GM12878 (cell line): ENCODE measurements around the gene BRINP3. TPM values are rescaled to one million over a fixed set of nuclear protein-coding genes. Genes with fewer than 3 reads are reported as not detected.

ENCODE experiments used
- ATAC-seq: fragments of 200-7000 bp; cut with Tn5 transposase; 3 replicates; pipeline ENCODE4 v1.9.1; 2020; ENCODE audit warnings: mild to moderate bottlenecking, moderate library complexity
- BruUV-seq: library from RNA; stranded (reverse); fragments of 400-500 nt; replicated peaks from 2 replicates; lab custom pipeline; 2021; lab: Mats Ljungman, UMichigan
- CTCF ChIA-PET: fragments of 300-600 bp; sonication (Branson Sonifier 250); formaldehyde crosslinking; extraction: SDS; loops from one replicate; lab custom pipeline; 2021; ENCODE audit warnings: inconsistent platforms; lab: Yijun Ruan, JAX
- POLR2A ChIA-PET: fragments of 350-600 bp; formaldehyde crosslinking; extraction: SDS; loops from one replicate; lab custom pipeline; 2021; ENCODE audit warnings: inconsistent platforms; lab: Charles Lee
- RAD21 ChIA-PET: fragments of 300-600 bp; sonication (Branson Sonifier 250); formaldehyde crosslinking; loops from one replicate; lab custom pipeline; 2023; ENCODE audit warnings: antibody characterized with exemption; ENCODE audit not compliant: unreplicated experiment; lab: Charles Lee
- SMC1A ChIA-PET: fragments of 300-600 bp; sonication (Branson Sonifier 250); formaldehyde crosslinking; loops from one replicate; lab custom pipeline; 2023; ENCODE audit not compliant: unreplicated experiment, uncharacterized antibody; lab: Charles Lee
- DNase-seq: peaks from one replicate; pipeline ENCODE4 v3.0.0-alpha.2; 2011; ENCODE audit warnings: low read depth, low spot score
- FAIRE-seq: peaks from 3 replicates; lab custom pipeline; 2011; peaks lifted over from hg19 to GRCh38; lab: Jason Lieb, UNC
- H2AFZ ChIP-seq: 2 replicates; pipeline ENCODE4 v1.6.0; 2011; ENCODE audit warnings: low read depth, low read length, control low read depth; ENCODE audit not compliant: control insufficient read depth
- H3K27ac ChIP-seq: 2 replicates; pipeline ENCODE4 v1.5.1; 2011; ENCODE audit warnings: control low read depth; ENCODE audit not compliant: control insufficient read depth, insufficient read depth
- H3K27me3 ChIP-seq, 2 experiments: replicated peaks in 1 of 2; 2 replicates each; pipeline versions ENCODE4 v1.6.0 to v1.6.1; 2011; ENCODE audit warnings: low read length in 1 of 2; ENCODE audit not compliant: control insufficient read depth in 2 of 2, insufficient read depth in 2 of 2
- H3K36me3 ChIP-seq, 2 experiments: 2 replicates each; pipeline ENCODE4 v1.5.1; 2011; ENCODE audit warnings: low read length in 1 of 2; ENCODE audit not compliant: control insufficient read depth in 2 of 2, insufficient read depth in 2 of 2
- H3K4me1 ChIP-seq: 2 replicates; pipeline ENCODE4 v1.6.1; 2011; ENCODE audit warnings: mild to moderate bottlenecking, low read length, moderate library complexity, mixed read lengths; ENCODE audit not compliant: control insufficient read depth, insufficient read depth
- H3K4me2 ChIP-seq: 2 replicates; pipeline ENCODE4 v1.6.0; 2011; ENCODE audit warnings: control low read depth; ENCODE audit not compliant: control insufficient read depth, insufficient read depth
- H3K4me3 ChIP-seq: fragments of 200-600 bp; sonication (generic); 2 replicates; pipeline ENCODE4 v1.5.1; 2016
- H3K79me2 ChIP-seq: 2 replicates; pipeline ENCODE4 v1.6.0; 2011; ENCODE audit warnings: low read length; ENCODE audit not compliant: control insufficient read depth, insufficient read depth
- H3K9ac ChIP-seq: 2 replicates; pipeline ENCODE4 v1.8.0; 2011; ENCODE audit warnings: low read length, control low read depth, mixed read lengths; ENCODE audit not compliant: control insufficient read depth, insufficient read depth
- H3K9me3 ChIP-seq: replicated peaks from 3 replicates; pipeline ENCODE4 v1.5.1; 2011; ENCODE audit warnings: mild to moderate bottlenecking, low read length; ENCODE audit not compliant: control insufficient read depth, insufficient read depth
- H4K20me1 ChIP-seq: 2 replicates; pipeline ENCODE4 v1.6.0; 2011; ENCODE audit not compliant: control insufficient read depth, insufficient read depth
- BRCA1 ChIP-seq: IDR thresholded peaks from 2 replicates; pipeline ENCODE4 v1.6.1; 2011; ENCODE audit warnings: low read depth, low read length, improper control_type of control experiment
- CHD4 ChIP-seq: fragments of 200-600 bp; sonication (generic); IDR thresholded peaks from 2 replicates; pipeline ENCODE4 v1.6.1; 2016; ENCODE audit warnings: mild to moderate bottlenecking
- FOXM1 ChIP-seq: IDR thresholded peaks from 2 replicates; pipeline ENCODE4 v1.6.1; 2012; ENCODE audit warnings: low read depth, mild to moderate bottlenecking, inconsistent platforms, low read length, moderate library complexity
- HDAC2 ChIP-seq: fragments of 200-600 bp; sonication (generic); IDR thresholded peaks from 2 replicates; pipeline ENCODE4 v1.6.1; 2017
- NR2F1 ChIP-seq: fragments of 450-650 bp; conservative IDR thresholded peaks from 2 replicates; pipeline ENCODE4 v1.6.1; 2017; ENCODE audit warnings: mild to moderate bottlenecking
- RELA ChIP-seq: fragments of 450-650 bp; IDR thresholded peaks from 2 replicates; pipeline ENCODE4 v1.8.0; 2014; ENCODE audit warnings: borderline replicate concordance; ENCODE audit not compliant: partially characterized antibody
- SIN3A ChIP-seq: IDR thresholded peaks from 2 replicates; pipeline ENCODE4 v1.6.1; 2012; ENCODE audit warnings: low read depth, low read length, improper control_type of control experiment
- SREBF2 ChIP-seq: IDR thresholded peaks from 2 replicates; pipeline ENCODE4 v1.6.1; 2012; ENCODE audit warnings: mild to moderate bottlenecking, low read length
- ZSCAN29 ChIP-seq: fragments of 450-650 bp; IDR thresholded peaks from 2 replicates; pipeline ENCODE4 v1.6.1; 2017; ENCODE audit warnings: mild to moderate bottlenecking, moderate library complexity
- ZZZ3 ChIP-seq: IDR thresholded peaks from 2 replicates; pipeline ENCODE4 v1.6.1; 2011; ENCODE audit warnings: low read depth; ENCODE audit not compliant: control insufficient read depth, insufficient read length
- whole genome bisulfite sequencing: methylation state at CpG from one replicate; pipeline ENCODE4 v1.1.6; 2016; ENCODE audit warnings: low lambda C conversion rate; ENCODE audit not compliant: insufficient replicate concordance, insufficient coverage; ENCODE audit errors: missing lambda C conversion rate; 5-methylcytosine and 5-hydroxymethylcytosine counted together
- in situ Hi-C: fragments of 300-500 bp; cut with MboI; formaldehyde crosslinking; loops from 9 replicates; pipeline ENCODE4 v1.14.3; 2018; ENCODE audit warnings: mixed read lengths
- intact Hi-C: fragments of 100-400 bp; cut with micrococcal nuclease; formaldehyde crosslinking; loops from one replicate; pipeline ENCODE4 v1.14.2; 2022; ENCODE audit not compliant: unreplicated experiment
- polyA plus RNA-seq, 11 experiments: library from polyadenylated mRNA; depleted of rRNA in 4 of 11; unstranded in 6 of 11; stranded (reverse) in 5 of 11; fragments of >200 nt; fragmentation: Nextera tagmentation in 4 of 11; fragmentation: Illumina TruSeq in 1 of 11; extraction: Ambion mirVana in 4 of 11; extraction: Trizol in 1 of 11; gene quantifications; 1 replicate in 1 of 11; 2 replicates in 10 of 11; pipeline versions ENCODE4 v1.2.1 to v1.2.3, GENCODE V29; 2011 to 2016; ENCODE audit warnings: inconsistent platforms in 2 of 11, missing spikeins in 2 of 11, low read depth in 1 of 11
- total RNA-seq, 4 experiments: library from RNA; depleted of rRNA in 3 of 4; stranded (reverse); fragments of >200 nt in 3 of 4; fragmentation: Illumina TruSeq in 1 of 4; extraction: Trizol in 1 of 4; gene quantifications; 2 replicates each; pipeline versions ENCODE4 v1.2.1 to v1.2.3, GENCODE V29; 2013 to 2021
- TF ChIP-seq, protein P1 (sequence below): fragments of 450-650 bp; IDR thresholded peaks from 2 replicates; pipeline ENCODE4 v1.6.1; 2017; ENCODE audit warnings: borderline replicate concordance
- TF ChIP-seq, protein P2 (sequence below): fragments of 450-650 bp; IDR thresholded peaks from 2 replicates; pipeline ENCODE4 v1.6.1; 2017; ENCODE audit warnings: mild to moderate bottlenecking, low read depth, inconsistent platforms; ENCODE audit not compliant: poor library complexity, severe bottlenecking
- TF ChIP-seq, protein P3 (sequence below): fragments of 450-650 bp; IDR thresholded peaks from 2 replicates; pipeline ENCODE4 v1.6.1; 2017; ENCODE audit warnings: mild to moderate bottlenecking, moderate library complexity
- TF ChIP-seq, protein P4 (sequence below): fragments of 450-650 bp; IDR thresholded peaks from 2 replicates; pipeline ENCODE4 v1.6.1; 2016; ENCODE audit warnings: mild to moderate bottlenecking
- TF ChIP-seq, protein P5 (sequence below): IDR thresholded peaks from 2 replicates; pipeline ENCODE4 v1.6.1; 2012; ENCODE audit warnings: low read depth, low read length, improper control_type of control experiment
- TF ChIP-seq, protein P6 (sequence below): IDR thresholded peaks from 2 replicates; pipeline ENCODE4 v1.6.1; 2012; ENCODE audit warnings: low read depth, low read length, improper control_type of control experiment

BRINP3 gene
- total and polyA plus RNA-seq, 10 of the 15 experiments (the other 5 are each of a cell fraction or from before 2014, with no cell fraction given), result under 0.01 TPM; not detected in 9

DNA sequence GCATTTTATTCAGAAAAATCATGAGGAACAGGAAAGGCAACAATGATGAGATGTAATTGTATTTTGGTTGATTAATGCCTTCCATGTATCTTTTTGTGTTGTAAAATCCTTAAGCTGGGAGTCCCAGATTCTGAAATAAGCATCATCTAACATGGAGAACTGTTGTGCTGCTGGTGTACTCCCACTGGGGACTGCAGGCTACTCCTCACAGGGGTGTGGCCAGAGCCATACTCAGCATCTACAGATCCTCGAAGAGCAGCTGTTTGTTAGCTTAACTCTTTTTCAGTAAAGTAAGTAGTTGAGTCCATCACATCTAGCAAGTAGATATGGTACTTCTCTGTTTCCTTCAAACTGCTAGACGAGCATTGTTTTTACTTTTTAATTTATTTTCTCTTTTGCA is 358.0 kb downstream of the BRINP3 start:
- H2AFZ ChIP-seq, result no peak overlapping the region
- intact Hi-C loops (no loop called here), in situ Hi-C loops (no loop called here)
- no peaks in the 10 kb centered on the region for H3K9me3 ChIP-seq
- ChIA-PET CTCF (no interaction called here), RAD21 (no interaction called here), SMC1A (no interaction called here), POLR2A (no interaction called here)
- no peak for FAIRE-seq
- no peak for ATAC-seq
- no peak overlapping the region for H3K27ac ChIP-seq
- H3K9ac ChIP-seq, result no peak overlapping the region
- H3K79me2 ChIP-seq, result no peaks in the 10 kb centered on the region
- H4K20me1 ChIP-seq, result no peaks in the 10 kb centered on the region
- H3K27me3 ChIP-seq, result no peaks in the 10 kb centered on the region
- no peak overlapping the region for H3K4me3 ChIP-seq
- no peaks in the 10 kb centered on the region for H3K36me3 ChIP-seq
- whole genome bisulfite sequencing, result 0% methylated on average over 2 of the region's 2 CpGs
- H3K4me2 ChIP-seq, result no peak overlapping the region
- no peaks in the 10 kb centered on the region for H3K4me1 ChIP-seq
- no TSS peak for BruUV-seq
- DNase-seq, result no peak
- TF ChIP-seq, protein P1, sequence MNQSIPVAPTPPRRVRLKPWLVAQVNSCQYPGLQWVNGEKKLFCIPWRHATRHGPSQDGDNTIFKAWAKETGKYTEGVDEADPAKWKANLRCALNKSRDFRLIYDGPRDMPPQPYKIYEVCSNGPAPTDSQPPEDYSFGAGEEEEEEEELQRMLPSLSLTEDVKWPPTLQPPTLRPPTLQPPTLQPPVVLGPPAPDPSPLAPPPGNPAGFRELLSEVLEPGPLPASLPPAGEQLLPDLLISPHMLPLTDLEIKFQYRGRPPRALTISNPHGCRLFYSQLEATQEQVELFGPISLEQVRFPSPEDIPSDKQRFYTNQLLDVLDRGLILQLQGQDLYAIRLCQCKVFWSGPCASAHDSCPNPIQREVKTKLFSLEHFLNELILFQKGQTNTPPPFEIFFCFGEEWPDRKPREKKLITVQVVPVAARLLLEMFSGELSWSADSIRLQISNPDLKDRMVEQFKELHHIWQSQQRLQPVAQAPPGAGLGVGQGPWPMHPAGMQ, result no peak
- TF ChIP-seq SREBF2, result no peak
- TF ChIP-seq FOXM1, result no peak
- TF ChIP-seq ZSCAN29, result no peak
- no peak for TF ChIP-seq NR2F1
- no peak for TF ChIP-seq CHD4
- no peak for TF ChIP-seq ZZZ3
- TF ChIP-seq, protein P2, sequence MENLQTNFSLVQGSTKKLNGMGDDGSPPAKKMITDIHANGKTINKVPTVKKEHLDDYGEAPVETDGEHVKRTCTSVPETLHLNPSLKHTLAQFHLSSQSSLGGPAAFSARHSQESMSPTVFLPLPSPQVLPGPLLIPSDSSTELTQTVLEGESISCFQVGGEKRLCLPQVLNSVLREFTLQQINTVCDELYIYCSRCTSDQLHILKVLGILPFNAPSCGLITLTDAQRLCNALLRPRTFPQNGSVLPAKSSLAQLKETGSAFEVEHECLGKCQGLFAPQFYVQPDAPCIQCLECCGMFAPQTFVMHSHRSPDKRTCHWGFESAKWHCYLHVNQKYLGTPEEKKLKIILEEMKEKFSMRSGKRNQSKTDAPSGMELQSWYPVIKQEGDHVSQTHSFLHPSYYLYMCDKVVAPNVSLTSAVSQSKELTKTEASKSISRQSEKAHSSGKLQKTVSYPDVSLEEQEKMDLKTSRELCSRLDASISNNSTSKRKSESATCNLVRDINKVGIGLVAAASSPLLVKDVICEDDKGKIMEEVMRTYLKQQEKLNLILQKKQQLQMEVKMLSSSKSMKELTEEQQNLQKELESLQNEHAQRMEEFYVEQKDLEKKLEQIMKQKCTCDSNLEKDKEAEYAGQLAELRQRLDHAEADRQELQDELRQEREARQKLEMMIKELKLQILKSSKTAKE, result no peak
- no peak for TF ChIP-seq BRCA1
- no peak for TF ChIP-seq SIN3A
- TF ChIP-seq, protein P3, sequence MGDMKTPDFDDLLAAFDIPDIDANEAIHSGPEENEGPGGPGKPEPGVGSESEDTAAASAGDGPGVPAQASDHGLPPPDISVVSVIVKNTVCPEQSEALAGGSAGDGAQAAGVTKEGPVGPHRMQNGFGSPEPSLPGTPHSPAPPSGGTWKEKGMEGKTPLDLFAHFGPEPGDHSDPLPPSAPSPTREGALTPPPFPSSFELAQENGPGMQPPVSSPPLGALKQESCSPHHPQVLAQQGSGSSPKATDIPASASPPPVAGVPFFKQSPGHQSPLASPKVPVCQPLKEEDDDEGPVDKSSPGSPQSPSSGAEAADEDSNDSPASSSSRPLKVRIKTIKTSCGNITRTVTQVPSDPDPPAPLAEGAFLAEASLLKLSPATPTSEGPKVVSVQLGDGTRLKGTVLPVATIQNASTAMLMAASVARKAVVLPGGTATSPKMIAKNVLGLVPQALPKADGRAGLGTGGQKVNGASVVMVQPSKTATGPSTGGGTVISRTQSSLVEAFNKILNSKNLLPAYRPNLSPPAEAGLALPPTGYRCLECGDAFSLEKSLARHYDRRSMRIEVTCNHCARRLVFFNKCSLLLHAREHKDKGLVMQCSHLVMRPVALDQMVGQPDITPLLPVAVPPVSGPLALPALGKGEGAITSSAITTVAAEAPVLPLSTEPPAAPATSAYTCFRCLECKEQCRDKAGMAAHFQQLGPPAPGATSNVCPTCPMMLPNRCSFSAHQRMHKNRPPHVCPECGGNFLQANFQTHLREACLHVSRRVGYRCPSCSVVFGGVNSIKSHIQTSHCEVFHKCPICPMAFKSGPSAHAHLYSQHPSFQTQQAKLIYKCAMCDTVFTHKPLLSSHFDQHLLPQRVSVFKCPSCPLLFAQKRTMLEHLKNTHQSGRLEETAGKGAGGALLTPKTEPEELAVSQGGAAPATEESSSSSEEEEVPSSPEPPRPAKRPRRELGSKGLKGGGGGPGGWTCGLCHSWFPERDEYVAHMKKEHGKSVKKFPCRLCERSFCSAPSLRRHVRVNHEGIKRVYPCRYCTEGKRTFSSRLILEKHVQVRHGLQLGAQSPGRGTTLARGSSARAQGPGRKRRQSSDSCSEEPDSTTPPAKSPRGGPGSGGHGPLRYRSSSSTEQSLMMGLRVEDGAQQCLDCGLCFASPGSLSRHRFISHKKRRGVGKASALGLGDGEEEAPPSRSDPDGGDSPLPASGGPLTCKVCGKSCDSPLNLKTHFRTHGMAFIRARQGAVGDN, result no peak
- TF ChIP-seq, protein P4, sequence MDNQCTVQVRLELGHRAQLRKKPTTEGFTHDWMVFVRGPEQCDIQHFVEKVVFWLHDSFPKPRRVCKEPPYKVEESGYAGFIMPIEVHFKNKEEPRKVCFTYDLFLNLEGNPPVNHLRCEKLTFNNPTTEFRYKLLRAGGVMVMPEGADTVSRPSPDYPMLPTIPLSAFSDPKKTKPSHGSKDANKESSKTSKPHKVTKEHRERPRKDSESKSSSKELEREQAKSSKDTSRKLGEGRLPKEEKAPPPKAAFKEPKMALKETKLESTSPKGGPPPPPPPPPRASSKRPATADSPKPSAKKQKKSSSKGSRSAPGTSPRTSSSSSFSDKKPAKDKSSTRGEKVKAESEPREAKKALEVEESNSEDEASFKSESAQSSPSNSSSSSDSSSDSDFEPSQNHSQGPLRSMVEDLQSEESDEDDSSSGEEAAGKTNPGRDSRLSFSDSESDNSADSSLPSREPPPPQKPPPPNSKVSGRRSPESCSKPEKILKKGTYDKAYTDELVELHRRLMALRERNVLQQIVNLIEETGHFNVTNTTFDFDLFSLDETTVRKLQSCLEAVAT, result no peak
- TF ChIP-seq, protein P5, sequence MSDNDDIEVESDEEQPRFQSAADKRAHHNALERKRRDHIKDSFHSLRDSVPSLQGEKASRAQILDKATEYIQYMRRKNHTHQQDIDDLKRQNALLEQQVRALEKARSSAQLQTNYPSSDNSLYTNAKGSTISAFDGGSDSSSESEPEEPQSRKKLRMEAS, result no peak
- TF ChIP-seq RELA, result no peak
- TF ChIP-seq, protein P6, sequence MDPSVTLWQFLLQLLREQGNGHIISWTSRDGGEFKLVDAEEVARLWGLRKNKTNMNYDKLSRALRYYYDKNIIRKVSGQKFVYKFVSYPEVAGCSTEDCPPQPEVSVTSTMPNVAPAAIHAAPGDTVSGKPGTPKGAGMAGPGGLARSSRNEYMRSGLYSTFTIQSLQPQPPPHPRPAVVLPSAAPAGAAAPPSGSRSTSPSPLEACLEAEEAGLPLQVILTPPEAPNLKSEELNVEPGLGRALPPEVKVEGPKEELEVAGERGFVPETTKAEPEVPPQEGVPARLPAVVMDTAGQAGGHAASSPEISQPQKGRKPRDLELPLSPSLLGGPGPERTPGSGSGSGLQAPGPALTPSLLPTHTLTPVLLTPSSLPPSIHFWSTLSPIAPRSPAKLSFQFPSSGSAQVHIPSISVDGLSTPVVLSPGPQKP, result no peak
- no peak for TF ChIP-seq HDAC2
